Lower leg skin (tissue), 4 donors: ENCODE results near the gene ETDA. TPM values are rescaled to one million over a fixed set of nuclear protein-coding genes. Genes with fewer than 3 reads are reported as not detected.

ENCODE experiments used
- DNase-seq, 2 donors: peaks; one replicate each; pipeline ENCODE4 v3.0.0-alpha.2; 2019; ENCODE audit warnings: low spot score in 2 of 2
- H3K4me3 ChIP-seq: fragments of 200-600 bp; sonication (generic); 2 replicates; pipeline ENCODE4 v1.5.1; 2017; ENCODE audit warnings: mild to moderate bottlenecking, low read depth; ENCODE audit not compliant: poor library complexity, severe bottlenecking
- CTCF ChIP-seq, 3 donors: fragments of 450-650 bp; IDR thresholded peaks; one replicate each; pipeline ENCODE4 v1.5.1; 2016; ENCODE audit warnings: antibody characterized with exemption in 3 of 3, mild to moderate bottlenecking in 3 of 3, moderate library complexity in 2 of 3
- POLR2A ChIP-seq, 2 donors: fragments of 450-650 bp; IDR thresholded peaks; one replicate each; pipeline ENCODE4 v1.6.1; 2016 to 2017; ENCODE audit warnings: antibody characterized with exemption in 2 of 2, mild to moderate bottlenecking in 1 of 2, moderate library complexity in 1 of 2
- WGBS, 2 donors: methylation state at CpG; one replicate each; pipeline ENCODE4 v1.1.5; 2018; 5-methylcytosine and 5-hydroxymethylcytosine counted together
- intact Hi-C: fragments of 100-400 bp; cut with DNase I; formaldehyde crosslinking; loops from one replicate; pipeline ENCODE4 v1.15.0; 2023; ENCODE audit warnings: low total_unique reads
- total RNA-seq, 4 donors: library from RNA; depleted of rRNA; stranded (reverse); fragments of >200 nt; gene quantifications; one replicate each; pipeline ENCODE4 v1.1.0, GENCODE V29; 2016

ETDA gene
- total RNA-seq, 4 donors from 2014 or later, result not detected

DNA sequence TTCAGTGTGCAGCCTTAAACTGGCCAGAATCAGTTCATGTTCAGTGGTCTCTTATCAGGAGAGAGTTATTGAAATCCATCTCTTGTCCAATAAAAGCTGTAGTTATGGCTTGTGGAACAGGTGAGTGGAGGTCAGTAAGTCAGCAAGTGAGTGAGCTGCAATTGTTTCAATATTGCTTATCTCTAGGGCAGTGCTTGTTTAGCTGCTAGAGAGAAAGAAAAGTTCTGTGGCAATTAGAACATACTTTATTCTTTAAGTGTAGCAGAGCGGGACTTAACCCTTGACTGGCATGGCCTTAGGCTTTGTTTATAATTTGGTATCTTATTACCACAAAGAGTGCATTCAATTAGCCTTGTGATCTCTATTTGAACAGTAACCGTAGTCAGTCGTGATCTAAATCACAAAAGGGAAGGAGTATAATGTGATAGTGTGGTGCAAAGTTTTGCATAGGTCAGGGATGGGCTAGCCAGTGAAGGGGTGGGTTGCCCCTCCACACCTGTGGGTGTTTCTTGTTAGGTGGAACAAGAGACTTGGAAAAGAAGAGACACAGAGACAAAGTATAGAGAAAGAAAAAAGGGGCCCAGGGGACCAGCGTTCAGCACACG is 50.5 kb downstream of the ETDA start:
- DNase-seq, result no peak
- 41 to 71% methylated on average over 5 of the region's 5 CpGs for WGBS, 2 donors
- no peak overlapping the region for H3K4me3 ChIP-seq
- intact Hi-C loops, result no loop called here
- TF ChIP-seq CTCF (IDR thresholded peaks at IDR 0.05) (no peak), POLR2A (IDR thresholded peaks at IDR 0.05) (no peak)

Other genes with a start within 250 kb of the ETDA start
- 10 to 100 TPM in 3 of 4 donors, 1 to 10 TPM in 1; 9.9 to 11.3 (median 10.7) TPM for gene RTL8B, start 229.5 kb upstream of the ETDA start, total RNA-seq
- 10 to 100 TPM; 37.3 to 54.5 (median 46.8) TPM for gene RTL8C, start 219.7 kb upstream of the ETDA start, total RNA-seq
- gene RTL8A, start 199.9 kb upstream of the ETDA start, total RNA-seq, result 10 to 100 TPM; 15.9 to 39.4 (median 23.6) TPM
- gene SMIM10L2B, start 153.3 kb upstream of the ETDA start, total RNA-seq, result 1 to 10 TPM in 3 of 4 donors, under 1 TPM in 1; 0.93 to 2.9 (median 2.1) TPM
- not detected for gene ETDB, start 131.5 kb upstream of the ETDA start, total RNA-seq
- gene CT55, start 80.7 kb upstream of the ETDA start, total RNA-seq, result not detected
- gene ETDC, start 57.4 kb downstream of the ETDA start, total RNA-seq, result not detected
- 1 to 10 TPM; 6.2 to 8.9 (median 6.6) TPM for gene ZNF75D, start 92.0 kb downstream of the ETDA start, total RNA-seq
- 1 to 10 TPM; 3.0 to 4.4 (median 4.0) TPM for gene ZNF449, start 92.7 kb downstream of the ETDA start, total RNA-seq
- gene SMIM10L2A, start 169.9 kb downstream of the ETDA start, total RNA-seq, result 1 to 10 TPM; 1.3 to 2.6 (median 1.9) TPM